Activated naive CD4-positive, alpha-beta T cell treated with anti-CD3 and anti-CD28 coated beads, Interleukin-2, amount 50 U/mL, for 24 hours (primary cell): ENCODE data around the gene NSL1.

Source experiments
- H3K27ac Mint-ChIP-seq: one replicate; pipeline ENCODE4 v1.8.0; 2021; ENCODE audit warnings: mild to moderate bottlenecking, mixed read lengths
- H3K27me3 Mint-ChIP-seq: one replicate; pipeline ENCODE4 v1.8.0; 2021; ENCODE audit warnings: mixed read lengths
- H3K36me3 Mint-ChIP-seq: one replicate; pipeline ENCODE4 v1.8.0; 2021; ENCODE audit warnings: mixed read lengths
- H3K4me1 Mint-ChIP-seq: one replicate; pipeline ENCODE4 v1.8.0; 2021; ENCODE audit warnings: mixed read lengths
- H3K4me3 Mint-ChIP-seq: one replicate; pipeline ENCODE4 v1.8.0; 2021; ENCODE audit warnings: mild to moderate bottlenecking, mixed read lengths
- H3K9me3 Mint-ChIP-seq: one replicate; pipeline ENCODE4 v1.8.0; 2021; ENCODE audit warnings: mixed read lengths

Gene NSL1

DNA sequence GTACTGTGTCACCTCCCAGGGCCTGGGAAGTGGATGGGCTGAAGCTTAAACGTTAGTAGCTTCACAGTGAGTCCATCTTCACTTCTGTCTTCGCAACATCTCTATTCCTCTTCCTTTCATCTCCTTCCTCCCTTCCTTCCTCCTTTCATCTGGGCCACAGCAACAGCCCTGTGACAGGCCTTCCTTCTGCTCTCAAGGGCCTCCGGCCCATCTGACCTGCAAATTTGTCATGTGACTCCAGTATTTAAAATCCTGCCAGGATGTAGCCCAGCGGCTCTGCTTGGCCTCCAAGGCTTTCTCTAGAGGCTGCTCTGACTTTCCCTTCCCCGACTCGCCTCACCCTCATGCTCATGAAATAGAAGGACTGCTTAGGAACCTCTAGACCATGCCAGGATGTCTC, 81.0 kb downstream of the NSL1 start:
- no peaks in the 10 kb centered on the region for H3K9me3 Mint-ChIP-seq
- no peak overlapping the region for H3K27ac Mint-ChIP-seq
- H3K4me1 Mint-ChIP-seq = no peaks in the 10 kb centered on the region
- H3K36me3 Mint-ChIP-seq = no peaks in the 10 kb centered on the region
- no peaks in the 10 kb centered on the region for H3K27me3 Mint-ChIP-seq
- no peak overlapping the region for H3K4me3 Mint-ChIP-seq

DNA sequence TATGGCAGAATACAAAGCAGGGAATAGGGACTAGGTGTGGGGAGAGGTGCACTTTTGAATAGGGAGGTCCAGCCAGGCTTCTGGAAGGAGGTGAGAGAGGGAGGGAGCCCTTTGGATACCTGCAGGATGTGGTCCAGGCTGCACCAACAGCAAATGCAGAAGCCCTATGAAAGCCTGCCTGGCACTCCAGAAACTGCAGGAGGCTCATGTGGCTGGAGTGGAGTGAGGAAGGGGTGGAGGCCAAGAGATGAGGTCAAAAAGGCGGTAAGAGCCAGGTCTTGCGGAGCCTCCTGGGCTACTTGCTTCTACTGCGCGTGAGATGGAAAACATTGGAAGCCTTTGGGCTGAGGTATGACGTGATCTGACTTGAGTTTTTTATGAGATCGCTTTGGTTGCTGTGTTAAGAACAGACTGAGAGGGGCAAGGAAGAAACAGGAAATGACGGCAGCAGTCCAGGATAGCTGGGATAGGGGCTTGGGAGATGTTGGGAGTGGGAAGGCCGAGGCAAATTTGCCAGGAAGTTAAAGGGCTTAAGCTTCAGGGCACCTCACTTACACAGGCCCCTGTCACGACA, 87.5 kb downstream of the NSL1 start:
- Mint-ChIP-seq H3K27ac (peak overlapping the region; percentile 69), H3K27me3 (no peaks in the 10 kb centered on the region), H3K9me3 (no peaks in the 10 kb centered on the region), H3K4me1 (peaks cover 50% of the 10 kb centered on the region), H3K4me3 (no peak overlapping the region), H3K36me3 (no peaks in the 10 kb centered on the region)

DNA sequence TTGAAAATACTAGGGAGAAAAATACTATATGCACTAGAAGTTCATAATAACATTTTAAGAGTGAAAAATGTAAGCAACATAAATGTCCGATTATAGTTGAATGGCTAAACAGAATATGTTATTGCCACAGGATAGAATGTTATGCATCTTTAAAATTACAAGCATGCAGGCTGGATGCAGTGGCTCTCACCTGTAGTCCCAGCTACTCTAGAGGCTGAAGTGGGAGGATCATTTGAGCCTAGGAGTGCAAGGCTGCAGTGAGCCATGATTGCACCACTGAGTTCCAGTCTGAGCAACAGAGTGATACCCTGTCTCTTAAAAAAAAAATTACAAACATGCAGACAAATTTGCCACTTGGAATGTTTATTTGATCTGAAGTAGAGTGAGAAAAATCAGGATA, 88.9 kb downstream of the NSL1 start:
- Mint-ChIP-seq H3K4me3 (no peak overlapping the region), H3K36me3 (no peaks in the 10 kb centered on the region), H3K27me3 (no peaks in the 10 kb centered on the region), H3K4me1 (peaks cover 62% of the 10 kb centered on the region), H3K9me3 (no peaks in the 10 kb centered on the region), H3K27ac (no peak overlapping the region)

DNA sequence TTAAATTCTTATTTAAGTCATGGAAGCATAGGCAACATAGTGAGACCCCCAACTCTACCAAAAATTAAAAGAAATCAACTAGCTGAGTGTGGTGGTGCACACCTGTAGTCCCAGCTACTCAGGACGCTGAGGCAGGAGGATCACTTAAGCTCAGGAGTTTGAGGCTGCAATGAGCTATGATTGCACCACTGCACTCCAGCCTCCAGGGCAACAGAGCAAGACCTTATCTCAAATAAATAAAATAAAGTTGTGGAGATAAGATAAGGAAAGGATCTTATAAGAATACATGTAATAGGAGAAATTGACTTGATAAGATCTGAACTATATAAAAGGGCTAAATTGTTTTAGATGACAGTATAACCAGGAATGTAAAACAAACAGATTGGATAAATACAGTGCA, 89.7 kb downstream of the NSL1 start:
- Mint-ChIP-seq H3K4me3 (peak overlapping the region; percentile 86), H3K9me3 (no peaks in the 10 kb centered on the region), H3K27me3 (no peaks in the 10 kb centered on the region), H3K27ac (peak overlapping the region; percentile 78), H3K36me3 (no peaks in the 10 kb centered on the region), H3K4me1 (peaks cover 70% of the 10 kb centered on the region)

DNA sequence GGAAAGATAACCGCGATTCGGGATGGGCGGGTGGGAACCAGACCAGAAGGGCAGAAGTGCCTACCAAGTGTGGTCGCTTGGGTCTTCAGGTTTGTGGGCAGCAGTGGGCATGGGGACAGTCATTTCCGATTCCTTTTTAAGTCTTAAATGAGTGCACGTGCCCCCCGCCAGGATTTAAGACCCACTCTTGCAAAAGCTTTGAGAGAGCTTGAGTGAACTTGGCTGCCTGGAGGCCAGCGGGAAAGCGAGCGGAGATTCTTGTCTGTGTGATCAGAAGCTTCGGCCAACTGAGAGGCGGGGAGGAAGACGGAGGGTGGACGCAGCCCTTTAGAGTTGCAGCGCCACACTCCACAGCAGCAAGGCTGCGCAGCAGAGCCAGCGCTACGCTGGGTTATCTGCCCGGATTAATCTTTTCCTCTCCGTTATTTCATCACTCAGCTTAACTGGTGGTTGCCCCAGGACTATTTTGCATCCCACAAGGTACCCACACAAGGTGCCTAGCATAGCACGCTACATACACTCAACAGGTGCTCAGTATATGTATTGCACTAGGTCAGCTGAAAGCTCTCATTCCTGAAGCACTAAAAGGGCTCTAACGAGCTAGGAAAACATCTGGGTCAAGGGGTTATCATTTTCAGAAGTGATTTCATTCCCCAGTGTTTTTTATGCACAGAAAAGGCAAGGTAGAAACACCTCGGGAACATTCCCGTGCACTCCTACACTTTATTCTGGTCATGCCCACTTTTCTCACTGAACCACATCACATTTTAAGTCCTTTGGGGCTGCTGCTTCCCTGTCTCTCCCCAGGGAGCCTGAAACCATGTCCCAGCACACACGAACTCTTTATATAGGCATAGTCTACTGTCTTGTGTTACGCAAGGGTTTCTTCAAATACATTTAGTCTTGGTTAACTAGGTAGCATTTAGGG, 90.4 kb downstream of the NSL1 start:
- Mint-ChIP-seq H3K9me3 (no peaks in the 10 kb centered on the region), H3K36me3 (peaks cover 3% of the 10 kb centered on the region), H3K4me3 (peak overlapping the region; percentile 86), H3K27ac (peak overlapping the region; percentile 88), H3K4me1 (peaks cover 75% of the 10 kb centered on the region), H3K27me3 (no peaks in the 10 kb centered on the region)

DNA sequence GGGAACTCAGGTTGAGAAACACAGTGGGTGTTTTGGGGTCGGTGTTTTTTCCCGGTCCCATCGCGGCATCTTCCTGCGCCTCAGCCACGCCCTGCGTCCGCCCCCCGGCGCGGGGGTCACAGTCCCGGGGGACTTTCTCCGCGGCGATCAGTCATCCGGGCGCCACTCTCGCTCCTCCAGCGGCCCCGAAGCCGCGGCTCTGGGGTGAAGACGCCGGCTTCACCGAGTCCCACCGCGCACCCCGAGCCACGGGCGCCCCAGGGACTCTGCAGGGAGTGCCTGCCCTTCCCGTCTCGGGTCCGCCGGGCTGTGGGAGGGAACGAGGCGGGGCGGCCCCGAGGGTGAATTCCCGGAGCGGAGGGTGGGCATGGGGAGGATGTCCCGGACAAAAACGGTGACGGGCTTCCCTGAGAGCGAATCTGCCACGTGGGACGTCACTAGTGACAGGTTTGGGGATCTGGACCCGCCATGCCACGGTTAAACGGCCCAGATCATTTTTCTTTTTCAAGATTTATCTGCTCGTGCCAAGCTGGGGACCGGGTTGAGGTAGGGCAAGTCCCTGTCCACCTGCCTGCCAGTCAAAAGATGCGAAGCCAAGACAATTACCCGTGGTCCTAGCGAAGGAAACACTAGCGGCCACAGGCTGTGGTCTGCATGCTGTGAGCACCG, 91.2 kb downstream of the NSL1 start:
- H3K27ac Mint-ChIP-seq = peak overlapping the region; percentile 88
- peaks cover 79% of the 10 kb centered on the region for H3K4me1 Mint-ChIP-seq
- H3K36me3 Mint-ChIP-seq = peaks cover 6% of the 10 kb centered on the region
- peak overlapping the region; percentile 86 for H3K4me3 Mint-ChIP-seq
- no peaks in the 10 kb centered on the region for H3K9me3 Mint-ChIP-seq
- H3K27me3 Mint-ChIP-seq = no peaks in the 10 kb centered on the region

DNA sequence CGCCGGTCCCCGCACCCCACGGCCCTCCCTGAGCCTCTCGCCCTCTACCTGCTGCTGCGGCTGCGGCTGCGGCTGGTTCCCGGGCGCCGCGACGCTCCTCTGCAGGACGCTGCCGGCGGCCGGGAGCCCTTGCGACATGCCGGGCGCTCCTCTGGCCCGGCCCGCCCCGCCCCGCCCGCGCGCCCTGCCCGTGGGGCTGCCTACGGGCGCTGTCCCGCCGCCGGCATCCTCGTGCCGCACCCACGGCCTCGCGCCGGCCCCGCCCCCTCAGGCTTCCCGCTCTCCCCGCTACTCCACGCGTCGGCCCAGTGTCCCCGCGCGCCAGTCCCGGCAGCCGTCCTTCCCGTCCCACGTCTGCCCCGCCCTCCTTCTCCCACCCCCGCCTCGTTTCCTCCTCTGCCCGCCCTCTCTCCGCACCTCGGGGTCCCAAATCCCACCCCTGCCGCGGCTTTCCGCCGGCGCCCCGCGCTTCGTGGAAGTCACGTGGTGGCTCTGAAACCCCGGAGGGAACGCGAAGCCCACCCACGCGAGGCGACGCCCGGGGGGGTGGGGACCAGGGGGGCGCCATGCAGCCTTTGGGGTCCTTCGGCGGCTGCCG, 91.9 kb downstream of the NSL1 start, which contains the start of gene BATF3:
Gene BATF3 (minus strand): TSS at position 216 of the 598 bp plus-strand sequence. CDS start 78 bp downstream, at position 138.
- Mint-ChIP-seq H3K36me3 (peaks cover 6% of the 10 kb centered on the region), H3K9me3 (no peaks in the 10 kb centered on the region), H3K27ac (peak within 1 kb of the TSS; percentile 92), H3K4me3 (peak within 1 kb of the TSS; percentile 90), H3K27me3 (no peaks in the 10 kb centered on the region), H3K4me1 (peaks cover 73% of the 10 kb centered on the region)

DNA sequence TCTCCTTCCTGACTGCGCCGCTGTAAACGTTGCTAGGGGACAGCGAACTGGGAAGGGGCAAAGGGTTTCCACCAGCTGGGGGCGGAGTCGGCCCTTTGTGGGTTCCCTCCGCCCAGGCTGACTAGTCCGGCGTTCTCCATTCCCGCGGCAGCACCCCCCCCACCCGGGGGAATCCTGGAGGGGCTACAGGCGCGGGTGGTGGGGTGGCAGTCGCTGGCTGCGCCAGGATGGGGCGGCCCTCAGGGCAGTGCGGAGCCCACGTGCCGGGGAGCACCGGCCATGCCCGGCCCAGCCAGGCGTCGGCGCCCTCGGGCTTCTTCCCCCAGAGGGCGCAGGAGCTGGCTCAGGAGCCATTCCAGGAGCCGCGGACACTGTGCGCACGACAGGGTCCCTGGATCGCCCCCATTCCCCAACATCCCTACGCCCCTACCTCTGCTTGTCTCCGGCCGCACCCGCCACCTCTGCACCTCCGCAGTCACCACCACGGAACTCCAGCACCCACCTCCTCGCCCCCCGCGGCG, 92.4 kb downstream of the NSL1 start:
- peaks cover 69% of the 10 kb centered on the region for H3K4me1 Mint-ChIP-seq
- H3K4me3 Mint-ChIP-seq = peak overlapping the region; percentile 90
- no peaks in the 10 kb centered on the region for H3K27me3 Mint-ChIP-seq
- H3K36me3 Mint-ChIP-seq = peaks cover 6% of the 10 kb centered on the region
- peak overlapping the region; percentile 65 for H3K27ac Mint-ChIP-seq
- H3K9me3 Mint-ChIP-seq = no peaks in the 10 kb centered on the region

DNA sequence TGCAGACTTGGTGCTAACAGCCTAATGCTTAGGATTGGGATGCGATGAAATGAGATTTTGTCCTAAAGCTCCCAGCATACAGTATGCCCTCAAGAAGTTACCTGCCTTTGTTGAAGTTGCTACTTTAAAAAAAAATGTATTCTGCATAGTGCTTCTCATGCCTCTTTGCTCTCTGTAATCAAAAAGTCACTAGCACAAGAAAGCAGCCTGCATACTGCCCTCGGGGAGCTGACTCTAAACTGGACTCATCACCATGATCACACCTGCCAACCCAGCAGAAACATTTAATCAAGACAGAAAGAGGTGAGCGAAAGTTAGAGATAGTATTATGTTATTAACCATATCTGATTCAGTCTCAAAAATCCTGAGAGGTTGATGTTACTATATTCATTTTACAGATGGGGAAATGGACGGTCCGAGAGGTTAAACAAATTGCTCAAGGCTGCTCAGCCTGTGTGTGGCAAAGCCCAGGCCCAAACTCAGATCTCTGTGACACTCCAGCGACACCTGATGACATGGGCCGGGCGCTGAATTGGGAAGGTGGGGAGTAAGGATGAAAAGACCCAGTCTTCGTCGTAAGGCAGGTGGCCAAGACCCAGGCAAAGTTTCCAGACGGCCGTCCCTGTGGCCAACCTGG, 93.0 kb downstream of the NSL1 start:
- H3K27ac Mint-ChIP-seq = peak overlapping the region; percentile 92
- no peaks in the 10 kb centered on the region for H3K9me3 Mint-ChIP-seq
- peaks cover 63% of the 10 kb centered on the region for H3K4me1 Mint-ChIP-seq
- H3K4me3 Mint-ChIP-seq = peak overlapping the region; percentile 90
- H3K36me3 Mint-ChIP-seq = peaks cover 6% of the 10 kb centered on the region
- no peaks in the 10 kb centered on the region for H3K27me3 Mint-ChIP-seq

DNA sequence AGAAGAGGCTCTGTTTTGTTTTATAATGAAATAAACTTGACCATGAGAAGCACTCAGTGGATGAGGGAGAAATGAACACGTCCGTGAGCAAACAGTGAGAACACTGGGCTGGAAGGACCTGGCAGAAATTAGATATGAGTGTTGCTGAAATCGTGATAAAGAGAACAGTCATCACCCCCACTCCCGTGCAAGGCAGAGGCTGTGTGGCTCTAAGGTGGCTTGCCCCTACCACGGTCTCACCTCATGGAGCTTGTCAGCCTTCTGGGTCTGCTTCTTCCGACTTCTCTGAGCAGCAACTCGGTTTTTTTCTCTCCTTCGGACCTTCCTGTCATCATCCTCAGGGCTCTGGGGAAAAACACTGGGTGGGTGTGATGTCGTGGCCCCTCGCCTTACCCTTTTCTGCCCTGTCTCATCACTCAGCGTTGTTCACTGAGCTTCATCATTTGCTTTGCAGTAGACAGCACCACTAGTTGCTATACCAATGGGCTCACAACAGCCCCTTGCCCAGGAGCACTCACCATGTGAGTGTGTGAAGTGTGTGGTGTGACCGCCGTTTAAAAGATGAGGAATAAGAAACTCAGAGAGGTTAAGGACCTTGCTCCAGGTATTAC, 94.8 kb downstream of the NSL1 start:
- Mint-ChIP-seq H3K27me3 (no peaks in the 10 kb centered on the region), H3K4me1 (peaks cover 45% of the 10 kb centered on the region), H3K27ac (peak overlapping the region; percentile 14), H3K36me3 (peaks cover 8% of the 10 kb centered on the region), H3K4me3 (peak overlapping the region; percentile 90), H3K9me3 (no peaks in the 10 kb centered on the region)

DNA sequence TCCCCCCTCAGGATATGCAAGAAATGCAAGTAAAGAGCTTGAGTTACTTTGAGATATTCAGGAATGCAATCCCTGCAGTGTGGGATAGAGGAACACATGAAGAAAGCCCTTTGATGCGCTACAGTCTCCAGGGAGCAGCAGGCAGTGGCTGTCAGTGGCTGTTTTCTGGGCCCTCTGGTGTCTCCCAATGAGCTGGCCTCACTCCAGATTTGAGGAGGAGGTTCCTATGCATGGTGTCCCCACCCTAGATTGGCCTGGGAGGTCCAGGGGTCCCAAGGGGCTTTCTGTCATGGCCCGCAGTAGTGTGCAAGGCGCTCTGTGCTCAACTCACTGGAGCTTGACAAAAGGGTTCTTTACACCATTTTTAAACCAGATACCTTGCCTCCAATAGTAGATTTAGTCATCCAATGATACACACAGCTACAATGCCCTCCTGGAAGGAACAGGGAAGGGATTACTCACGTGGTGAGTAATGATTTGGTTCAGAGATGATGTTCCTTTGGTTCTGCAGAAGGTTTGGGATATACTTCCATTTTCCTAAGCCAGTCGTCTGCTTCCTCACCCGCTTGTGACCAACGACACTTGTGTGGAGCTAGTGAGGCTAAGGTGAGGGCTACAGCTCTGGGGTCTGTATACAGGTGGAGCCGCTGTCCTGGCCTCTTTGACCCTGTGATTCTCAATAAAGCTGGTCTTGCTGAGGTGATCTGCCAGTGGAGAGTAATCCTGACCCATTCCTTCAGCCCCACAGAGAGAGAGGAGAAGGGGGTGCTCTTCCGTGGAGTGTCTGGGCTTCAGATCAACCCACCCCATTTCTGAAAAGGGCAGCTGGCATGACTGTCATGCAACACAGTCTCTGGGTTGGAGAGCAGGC, 98.6 kb downstream of the NSL1 start:
- Mint-ChIP-seq H3K36me3 (peaks cover 8% of the 10 kb centered on the region), H3K9me3 (no peaks in the 10 kb centered on the region), H3K4me1 (peaks cover 22% of the 10 kb centered on the region), H3K4me3 (no peak overlapping the region), H3K27me3 (no peaks in the 10 kb centered on the region), H3K27ac (no peak overlapping the region)

DNA sequence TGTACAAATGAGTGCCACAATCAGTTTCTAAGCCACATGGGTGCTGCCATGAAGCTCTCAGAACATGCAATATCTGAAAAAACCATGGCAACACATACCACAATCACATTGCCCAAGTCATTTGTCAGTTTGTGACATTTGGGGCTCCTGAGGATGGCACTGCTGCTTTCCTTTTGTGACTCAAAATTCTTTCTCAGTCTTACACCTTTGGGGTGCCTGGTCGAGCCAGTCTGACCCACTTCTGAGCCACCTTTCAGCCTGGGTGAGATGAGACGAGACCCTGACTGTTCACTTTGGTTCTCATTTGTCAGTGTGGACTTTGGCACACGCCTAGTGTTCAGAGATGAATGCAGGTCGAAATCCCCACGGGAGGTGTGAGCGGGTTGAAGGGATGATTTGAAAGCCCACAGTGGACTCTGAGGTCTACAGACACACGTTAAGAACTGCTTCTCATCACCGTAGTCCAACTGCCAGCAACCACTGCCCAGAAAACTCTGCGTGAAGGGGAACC, 100.0 kb downstream of the NSL1 start:
- Mint-ChIP-seq H3K4me3 (no peak overlapping the region), H3K27me3 (no peaks in the 10 kb centered on the region), H3K36me3 (peaks cover 10% of the 10 kb centered on the region), H3K9me3 (no peaks in the 10 kb centered on the region), H3K27ac (no peak overlapping the region), H3K4me1 (peaks cover 10% of the 10 kb centered on the region)

DNA sequence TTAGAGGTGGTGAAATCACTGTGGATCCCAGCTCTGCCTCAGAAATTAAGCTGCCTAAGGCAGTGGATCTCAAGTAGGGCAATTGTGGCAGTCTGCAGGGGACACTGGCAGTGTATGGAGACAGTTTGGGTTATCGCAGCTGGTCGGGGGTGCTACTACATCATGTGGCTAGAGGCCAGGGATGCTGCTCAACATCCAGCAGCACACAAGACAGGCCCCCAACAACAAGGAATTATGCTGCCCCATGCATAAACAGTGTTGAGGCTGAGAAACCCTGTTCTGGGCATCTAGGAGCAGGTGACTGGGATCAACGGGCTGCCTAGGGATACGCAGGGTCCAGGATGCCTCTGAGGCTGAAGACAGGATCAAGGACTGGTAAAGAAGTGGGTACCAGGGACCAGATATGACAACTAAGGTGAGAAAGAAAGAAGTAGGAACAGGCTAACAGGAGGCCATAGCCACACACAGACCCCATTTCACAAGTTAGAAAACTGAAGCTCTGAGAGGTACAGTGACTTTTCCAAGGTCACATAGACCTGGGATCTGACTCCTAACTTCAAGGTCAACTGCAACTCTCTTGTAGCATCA, 100.7 kb downstream of the NSL1 start:
- peaks cover 3% of the 10 kb centered on the region for H3K4me1 Mint-ChIP-seq
- no peak overlapping the region for H3K27ac Mint-ChIP-seq
- no peaks in the 10 kb centered on the region for H3K9me3 Mint-ChIP-seq
- H3K36me3 Mint-ChIP-seq = peaks cover 7% of the 10 kb centered on the region
- peaks cover 1% of the 10 kb centered on the region for H3K27me3 Mint-ChIP-seq
- no peak overlapping the region for H3K4me3 Mint-ChIP-seq
